ENCODE data around the gene RNPEPL1.

The RNPEPL1 gene

GRCh38 chr2:240627736-240628506, 59.6 kb downstream of the RNPEPL1 start:
- DNase-seq, result peak; percentile 18

GRCh38 chr2:240628507-240628807, 60.2 kb downstream of the RNPEPL1 start:
- DNase-seq, result no peak

GRCh38 chr2:240628808-240629618, 60.7 kb downstream of the RNPEPL1 start:
- peak; percentile 19 for DNase-seq

DNA sequence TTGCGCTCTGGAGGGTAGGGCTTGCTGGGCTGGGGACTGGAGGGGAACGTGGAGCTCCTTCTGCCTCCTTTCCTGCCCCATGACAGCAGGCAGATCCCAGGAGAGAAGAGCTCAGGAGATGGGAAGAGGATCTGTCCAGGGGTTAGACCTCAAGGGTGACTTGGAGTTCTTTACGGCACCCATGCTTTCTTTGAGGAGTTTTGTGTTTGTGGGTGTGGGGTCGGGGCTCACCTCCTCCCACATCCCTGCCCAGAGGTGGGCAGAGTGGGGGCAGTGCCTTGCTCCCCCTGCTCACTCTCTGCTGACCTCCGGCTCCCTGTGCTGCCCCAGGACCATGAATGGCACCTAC, 61.3 kb downstream of the RNPEPL1 start:
- DNase-seq, result no peak

DNA sequence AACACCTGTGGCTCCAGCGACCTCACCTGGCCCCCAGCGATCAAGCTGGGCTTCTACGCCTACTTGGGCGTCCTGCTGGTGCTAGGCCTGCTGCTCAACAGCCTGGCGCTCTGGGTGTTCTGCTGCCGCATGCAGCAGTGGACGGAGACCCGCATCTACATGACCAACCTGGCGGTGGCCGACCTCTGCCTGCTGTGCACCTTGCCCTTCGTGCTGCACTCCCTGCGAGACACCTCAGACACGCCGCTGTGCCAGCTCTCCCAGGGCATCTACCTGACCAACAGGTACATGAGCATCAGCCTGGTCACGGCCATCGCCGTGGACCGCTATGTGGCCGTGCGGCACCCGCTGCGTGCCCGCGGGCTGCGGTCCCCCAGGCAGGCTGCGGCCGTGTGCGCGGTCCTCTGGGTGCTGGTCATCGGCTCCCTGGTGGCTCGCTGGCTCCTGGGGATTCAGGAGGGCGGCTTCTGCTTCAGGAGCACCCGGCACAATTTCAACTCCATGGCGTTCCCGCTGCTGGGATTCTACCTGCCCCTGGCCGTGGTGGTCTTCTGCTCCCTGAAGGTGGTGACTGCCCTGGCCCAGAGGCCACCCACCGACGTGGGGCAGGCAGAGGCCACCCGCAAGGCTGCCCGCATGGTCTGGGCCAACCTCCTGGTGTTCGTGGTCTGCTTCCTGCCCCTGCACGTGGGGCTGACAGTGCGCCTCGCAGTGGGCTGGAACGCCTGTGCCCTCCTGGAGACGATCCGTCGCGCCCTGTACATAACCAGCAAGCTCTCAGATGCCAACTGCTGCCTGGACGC, 61.9 kb downstream of the RNPEPL1 start:
- no peak for DNase-seq
